Stimulated activated CD4-positive, alpha-beta T cell treated with anti-CD3 and anti-CD28 coated beads, TNF-alpha, amount 100 ng/mL, for 4 hours (primary cell): ENCODE measurements around the gene IL27RA.
"Not testable (repeated sequence)": the region's sequence is repeated elsewhere in the genome, so short reads cannot be mapped to it uniquely, and the experiment has no call there.

Source experiments
- DNase-seq, 3 experiments: peaks; one replicate each; pipeline ENCODE4 v3.0.0-alpha.2; 2020; ENCODE audit warnings: low read depth in 3 of 3

The IL27RA gene

DNA sequence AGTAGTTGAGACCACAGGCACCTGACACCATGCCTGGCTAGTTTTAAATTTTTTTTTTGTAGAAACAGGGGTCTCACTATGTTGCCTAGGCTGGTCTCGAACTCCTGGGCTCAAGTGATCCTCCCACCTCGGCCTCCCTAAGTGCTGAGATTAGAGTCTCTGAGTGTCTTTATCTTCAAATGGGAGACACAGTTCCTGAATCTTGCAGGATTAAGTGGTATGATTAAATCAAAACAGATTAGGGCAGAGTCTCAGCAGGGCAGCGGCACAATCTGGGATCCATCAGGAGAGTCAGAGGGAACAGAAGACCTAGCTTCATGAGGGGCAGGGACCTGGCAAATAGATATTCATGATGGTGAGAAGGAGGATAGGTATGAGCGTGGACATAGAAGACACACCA, 2.7 kb upstream of the IL27RA start:
- no peak for DNase-seq

DNA sequence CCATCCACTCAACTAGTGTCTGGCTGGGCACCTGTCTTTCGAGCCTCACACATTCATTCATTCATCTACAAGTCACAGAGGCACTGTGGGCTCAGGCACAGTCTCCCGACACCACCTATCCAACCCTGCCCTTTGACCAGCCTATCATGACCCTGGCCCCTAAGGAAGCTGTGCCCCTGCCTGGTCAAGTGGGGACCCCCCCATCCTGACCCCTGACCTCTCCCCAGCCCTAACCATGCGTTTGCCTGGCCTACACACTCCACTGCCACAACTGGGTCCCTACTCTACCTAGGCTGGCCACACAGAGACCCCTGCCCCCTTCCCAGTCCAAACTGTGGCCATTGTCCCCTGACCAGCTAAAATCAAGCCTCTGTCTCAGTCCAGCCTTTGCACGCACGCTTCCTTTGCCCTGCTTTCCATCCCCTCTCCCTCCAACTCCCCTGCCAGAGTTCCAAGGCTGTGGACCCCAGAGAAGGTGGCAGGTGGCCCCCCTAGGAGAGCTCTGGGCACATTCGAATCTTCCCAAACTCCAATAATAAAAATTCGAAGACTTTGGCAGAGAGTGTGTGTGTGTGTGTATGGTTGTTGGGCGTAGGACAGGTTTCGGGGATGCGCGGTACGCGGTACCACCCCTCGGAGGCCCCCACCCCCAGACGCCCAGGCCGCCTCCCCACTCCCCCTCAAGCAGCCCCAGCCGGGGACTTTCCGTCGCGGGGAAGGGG, 404 bp upstream of the IL27RA start:
- peak in 1 of 3 experiments; percentile 82 for DNase-seq

DNA sequence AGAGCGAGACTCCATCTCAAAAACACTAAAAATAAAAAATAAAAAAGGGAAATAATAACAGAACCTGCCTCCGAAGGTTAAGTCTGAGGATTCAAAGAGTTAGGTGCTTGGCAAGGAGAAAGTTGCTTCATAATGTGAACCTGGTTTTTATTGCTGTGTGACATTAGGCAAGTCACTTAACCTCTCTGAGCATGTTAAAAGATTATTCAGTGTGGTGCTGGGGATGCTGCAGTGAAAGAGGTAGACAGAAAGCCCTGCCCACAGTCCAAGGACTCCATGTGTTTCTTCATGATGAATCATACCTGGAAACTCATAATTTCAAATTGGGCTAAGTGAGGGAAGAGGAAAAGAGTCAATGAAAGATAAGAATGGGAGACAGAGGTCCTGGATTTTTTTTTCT, 2.4 kb downstream of the IL27RA start:
- DNase-seq, result no peak

- DNase-seq, result not testable (repeated sequence)
Observed at GRCh38 chr19:14035159-14035558, 3.6 kb downstream of the IL27RA start.

- DNase-seq, result no peak
Observed at GRCh38 chr19:14035706-14036105, 4.1 kb downstream of the IL27RA start.

- no peak for DNase-seq
Observed at GRCh38 chr19:14039181-14039580, 7.6 kb downstream of the IL27RA start.

- not testable (repeated sequence) for DNase-seq
Observed at GRCh38 chr19:14042659-14043608, 11.4 kb downstream of the IL27RA start.

- DNase-seq, result not testable (repeated sequence)
Observed at GRCh38 chr19:14047866-14048265, 16.3 kb downstream of the IL27RA start.

DNA sequence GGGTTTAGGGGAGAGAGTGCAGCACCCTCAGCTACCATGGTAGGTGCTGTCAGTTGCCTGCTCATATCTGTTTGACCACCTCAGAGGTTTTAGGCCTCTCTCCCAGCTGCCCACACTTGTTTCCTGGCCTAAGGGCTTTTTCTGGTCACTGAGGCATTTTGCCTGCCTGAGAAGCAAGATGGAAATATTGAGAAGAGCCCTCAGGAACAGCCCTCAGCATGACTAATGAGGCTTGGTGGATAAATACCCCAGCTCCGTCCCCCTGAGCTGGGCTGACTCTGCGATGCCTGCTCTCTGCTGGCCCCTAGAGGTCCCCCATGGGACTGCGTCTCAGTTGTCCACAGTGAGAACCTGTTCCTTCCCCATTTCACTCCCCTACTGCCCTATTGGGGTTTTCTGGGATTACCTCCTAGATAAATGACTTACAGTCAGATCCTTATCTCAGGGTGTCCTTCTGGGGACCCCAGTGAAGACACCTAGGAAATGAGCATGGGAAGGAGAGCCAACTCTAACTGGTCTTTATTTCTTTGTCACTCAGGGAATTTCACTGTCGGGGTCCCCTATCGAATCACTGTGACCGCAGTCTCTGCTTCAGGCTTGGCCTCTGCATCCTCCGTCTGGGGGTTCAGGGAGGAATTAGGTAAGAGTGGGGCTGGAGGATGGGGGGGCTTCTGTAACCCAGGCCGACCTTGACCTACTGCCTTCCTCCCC, 17.0 kb downstream of the IL27RA start:
- peak; percentile 61 to 64 (median 62) for DNase-seq

- no peak for DNase-seq
Observed at GRCh38 chr19:14050512-14050911, 18.9 kb downstream of the IL27RA start.

- DNase-seq, result not testable (repeated sequence)
Observed at GRCh38 chr19:14050961-14051360, 19.4 kb downstream of the IL27RA start.

- DNase-seq, result no peak
Observed at GRCh38 chr19:14051980-14052379, 20.4 kb downstream of the IL27RA start.

DNA sequence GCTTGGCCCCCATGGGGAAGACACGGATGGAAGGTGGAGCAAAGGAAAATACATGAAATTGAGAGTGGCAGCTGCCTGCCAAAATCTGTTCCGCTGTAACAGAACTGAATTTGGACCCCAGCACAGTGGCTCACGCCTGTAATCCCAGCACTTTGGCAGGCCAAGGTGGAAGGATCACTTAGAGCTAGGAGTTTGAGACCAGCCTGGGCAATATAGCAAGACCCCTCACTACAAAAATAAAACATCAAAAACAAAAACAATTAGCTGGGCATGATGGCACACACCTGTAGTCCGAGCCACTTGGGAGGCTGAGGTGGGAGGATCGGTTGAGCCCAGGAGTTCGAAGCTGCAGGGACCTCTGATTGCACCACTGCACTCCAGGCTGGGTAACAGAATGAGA, 20.9 kb downstream of the IL27RA start:
- DNase-seq, result no peak

DNA sequence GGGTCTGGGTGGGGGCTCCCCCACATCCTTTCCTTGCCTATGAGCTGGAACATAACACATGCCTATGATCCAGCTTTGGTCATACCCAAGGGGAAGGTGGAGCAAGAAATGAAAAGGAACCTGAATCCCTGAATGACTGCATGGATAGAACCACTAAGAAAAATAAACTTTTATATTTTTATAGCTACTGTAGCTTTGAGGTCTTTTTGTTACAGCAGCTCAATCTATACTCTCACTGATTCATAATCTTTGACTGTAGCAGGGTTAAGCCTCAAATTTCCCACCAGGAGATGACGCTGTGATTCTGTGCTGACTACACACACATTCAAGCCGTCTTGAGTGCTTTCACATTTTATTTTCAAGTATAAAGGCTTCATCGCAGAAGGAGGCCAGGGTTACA, 21.5 kb downstream of the IL27RA start:
- DNase-seq, result no peak

DNA sequence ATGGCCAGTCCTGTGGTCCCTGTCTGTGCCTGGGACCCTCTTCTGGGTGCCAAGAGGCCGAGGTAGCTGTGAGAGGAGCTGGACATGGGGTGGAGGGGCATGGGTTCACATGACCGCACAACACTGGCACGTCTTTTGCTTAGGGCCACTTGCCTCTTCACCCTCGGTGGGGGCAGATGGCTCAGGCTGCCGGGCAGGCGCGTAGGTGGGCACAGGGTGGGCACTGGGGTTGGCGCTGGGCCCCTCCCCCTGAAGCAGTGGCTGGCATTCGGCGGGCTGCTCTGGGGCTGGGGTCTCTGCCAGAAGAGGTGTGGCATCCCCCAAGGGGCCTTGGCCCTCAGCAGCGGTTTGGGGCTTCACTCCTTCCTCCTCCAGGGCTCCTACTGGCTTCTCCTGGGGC, 21.9 kb downstream of the IL27RA start:
- DNase-seq, result no peak

GRCh38 chr19:14054099-14054498, 22.5 kb downstream of the IL27RA start:
- no peak for DNase-seq

- no peak for DNase-seq
Observed at GRCh38 chr19:14054721-14055120, 23.2 kb downstream of the IL27RA start.

GRCh38 chr19:14055396-14055795, 23.8 kb downstream of the IL27RA start:
- no peak for DNase-seq

GRCh38 chr19:14056069-14056666, 24.6 kb downstream of the IL27RA start:
- no peak for DNase-seq

GRCh38 chr19:14056741-14057356, 25.3 kb downstream of the IL27RA start:
- DNase-seq, result no peak
